ENCODE measurements around the gene DIAPH3.
"Not testable (repeated sequence)": the region's sequence is repeated elsewhere in the genome, so short reads cannot be mapped to it uniquely, and the experiment has no call there.

Gene DIAPH3

GRCh38 chr13:60062502-60062901 is 101.2 kb downstream of the DIAPH3 start:
- Histone ChIP-seq H3K79me1 (ENCODE audit: low read depth, low read length) (no peaks in the 10 kb centered on the region), H2AFZ (ENCODE audit: low read length) (no peak overlapping the region), H4K8ac (ENCODE audit: low read depth, low read length) (no peak overlapping the region), H3K9me3 (replicated peaks in 1 of 2; ENCODE audit: control insufficient read depth in 2 of 2, insufficient read depth in 1 of 2, low read depth in 1 of 2, low read length in 2 of 2) (peaks cover 0 to 9% of the 10 kb centered on the region in 2 donors), H3K27ac (replicated peaks; ENCODE audit: low read length) (no peak overlapping the region), H3K9ac (ENCODE audit: low read depth, low read length, poor library complexity) (no peak overlapping the region), H2BK12ac (ENCODE audit: low read length) (no peak overlapping the region), H4K91ac (ENCODE audit: low read depth, low read length, poor library complexity) (no peak overlapping the region), H3K4me1 (ENCODE audit: control insufficient read depth in 2 of 2, insufficient read depth in 1 of 2, low read depth in 1 of 2, low read length in 2 of 2) (no peaks in the 10 kb centered on the region), H3K18ac (ENCODE audit: low read length) (no peak overlapping the region), H2BK120ac (ENCODE audit: low read depth, low read length) (no peak overlapping the region), H3K27me3 (ENCODE audit: control insufficient read depth in 3 of 3, insufficient read depth in 3 of 3, low read depth in 1 of 3, low read length in 3 of 3) (no peaks in the 10 kb centered on the region), H3K23ac (ENCODE audit: low read depth, low read length, poor library complexity) (no peak overlapping the region), H3K36me3 (replicated peaks in 1 of 2; ENCODE audit: control insufficient read depth in 2 of 2, insufficient read depth in 2 of 2, low read length in 2 of 2) (no peaks in the 10 kb centered on the region), H3K4me2 (ENCODE audit: insufficient read depth, low read length, poor library complexity, severe bottlenecking) (no peak overlapping the region), H3K14ac (ENCODE audit: low read length) (no peak overlapping the region), H3K4ac (ENCODE audit: low read length) (no peak overlapping the region), H2BK15ac (ENCODE audit: low read length) (no peak overlapping the region), H3K4me3 (ENCODE audit: low read length in 2 of 2) (no peak overlapping the region), H2AK5ac (ENCODE audit: low read depth, low read length) (no peak overlapping the region), H2BK5ac (ENCODE audit: low read length) (no peak overlapping the region)
- DNase-seq (ENCODE audit: low spot score): no peak
- no CpG with 5 or more reads among the region's 2 CpGs for WGBS, 2 donors (ENCODE audit: extremely low coverage in 2 of 2, insufficient read length in 2 of 2, insufficient replicate concordance in 1 of 2)

GRCh38 chr13:60061737-60062136 is 102.0 kb downstream of the DIAPH3 start:
- Histone ChIP-seq H2BK120ac (ENCODE audit: low read depth, low read length) (no peak overlapping the region), H3K23ac (ENCODE audit: low read depth, low read length, poor library complexity) (no peak overlapping the region), H3K79me1 (ENCODE audit: low read depth, low read length) (no peaks in the 10 kb centered on the region), H2AK5ac (ENCODE audit: low read depth, low read length) (no peak overlapping the region), H3K18ac (ENCODE audit: low read length) (no peak overlapping the region), H2AFZ (ENCODE audit: low read length) (no peak overlapping the region), H3K36me3 (replicated peaks in 1 of 2; ENCODE audit: control insufficient read depth in 2 of 2, insufficient read depth in 2 of 2, low read length in 2 of 2) (no peaks in the 10 kb centered on the region), H3K27ac (replicated peaks; ENCODE audit: low read length) (no peak overlapping the region), H4K91ac (ENCODE audit: low read depth, low read length, poor library complexity) (no peak overlapping the region), H3K14ac (ENCODE audit: low read length) (no peak overlapping the region), H3K4me2 (ENCODE audit: insufficient read depth, low read length, poor library complexity, severe bottlenecking) (no peak overlapping the region), H2BK15ac (ENCODE audit: low read length) (no peak overlapping the region), H3K27me3 (ENCODE audit: control insufficient read depth in 3 of 3, insufficient read depth in 3 of 3, low read depth in 1 of 3, low read length in 3 of 3) (no peaks in the 10 kb centered on the region), H2BK12ac (ENCODE audit: low read length) (no peak overlapping the region), H3K4me3 (ENCODE audit: low read length in 2 of 2) (no peak overlapping the region), H3K4ac (ENCODE audit: low read length) (no peak overlapping the region), H4K8ac (ENCODE audit: low read depth, low read length) (no peak overlapping the region), H2BK5ac (ENCODE audit: low read length) (no peak overlapping the region), H3K9me3 (replicated peaks in 1 of 2; ENCODE audit: control insufficient read depth in 2 of 2, insufficient read depth in 1 of 2, low read depth in 1 of 2, low read length in 2 of 2) (peaks cover 0 to 11% of the 10 kb centered on the region in 2 donors), H3K9ac (ENCODE audit: low read depth, low read length, poor library complexity) (no peak overlapping the region), H3K4me1 (ENCODE audit: control insufficient read depth in 2 of 2, insufficient read depth in 1 of 2, low read depth in 1 of 2, low read length in 2 of 2) (no peaks in the 10 kb centered on the region)
- whole genome bisulfite sequencing, 2 donors (ENCODE audit: extremely low coverage in 2 of 2, insufficient read length in 2 of 2, insufficient replicate concordance in 1 of 2): 100% methylated on average over 1 of the region's 3 CpGs; no CpG with 5 or more reads in 1 of the 2 donors
- no peak for DNase-seq (ENCODE audit: low spot score)

GRCh38 chr13:60051754-60052285 is 111.9 kb downstream of the DIAPH3 start:
- no peak overlapping the region for H2AK5ac ChIP-seq (ENCODE audit: low read depth, low read length)

GRCh38 chr13:60048353-60048752 is 115.4 kb downstream of the DIAPH3 start:
- H2AK5ac ChIP-seq (ENCODE audit: low read depth, low read length); H3K23ac ChIP-seq (ENCODE audit: low read depth, low read length, poor library complexity); H3K4ac ChIP-seq (ENCODE audit: low read length); H3K4me1 ChIP-seq (ENCODE audit: control insufficient read depth in 2 of 2, insufficient read depth in 1 of 2, low read depth in 1 of 2, low read length in 2 of 2); H4K91ac ChIP-seq (ENCODE audit: low read depth, low read length, poor library complexity); H3K4me3 ChIP-seq (ENCODE audit: low read length in 2 of 2); H2BK120ac ChIP-seq (ENCODE audit: low read depth, low read length); H3K18ac ChIP-seq (ENCODE audit: low read length); H3K79me1 ChIP-seq (ENCODE audit: low read depth, low read length); H3K27ac ChIP-seq (replicated peaks; ENCODE audit: low read length); H3K4me2 ChIP-seq (ENCODE audit: insufficient read depth, low read length, poor library complexity, severe bottlenecking); H2BK5ac ChIP-seq (ENCODE audit: low read length); DNase-seq (ENCODE audit: low spot score); H4K8ac ChIP-seq (ENCODE audit: low read depth, low read length); H3K9ac ChIP-seq (ENCODE audit: low read depth, low read length, poor library complexity); H3K14ac ChIP-seq (ENCODE audit: low read length); H2BK15ac ChIP-seq (ENCODE audit: low read length); H3K27me3 ChIP-seq (ENCODE audit: control insufficient read depth in 3 of 3, insufficient read depth in 3 of 3, low read depth in 1 of 3, low read length in 3 of 3); H3K36me3 ChIP-seq (replicated peaks in 1 of 2; ENCODE audit: control insufficient read depth in 2 of 2, insufficient read depth in 2 of 2, low read length in 2 of 2); H3K9me3 ChIP-seq (replicated peaks in 1 of 2; ENCODE audit: control insufficient read depth in 2 of 2, insufficient read depth in 1 of 2, low read depth in 1 of 2, low read length in 2 of 2); H2BK12ac ChIP-seq (ENCODE audit: low read length): not testable (repeated sequence)
- H2AFZ ChIP-seq (ENCODE audit: low read length): peak overlapping the region; percentile 48

More at GRCh38 chr13:60051754-60052285, 111.9 kb downstream of the DIAPH3 start:
- H3K36me3 ChIP-seq (replicated peaks in 1 of 2; ENCODE audit: control insufficient read depth in 2 of 2, insufficient read depth in 2 of 2, low read length in 2 of 2): no peaks in the 10 kb centered on the region
- H3K4me2 ChIP-seq (ENCODE audit: insufficient read depth, low read length, poor library complexity, severe bottlenecking): no peak overlapping the region
- no peak overlapping the region for H3K23ac ChIP-seq (ENCODE audit: low read depth, low read length, poor library complexity)
- H3K4me1 ChIP-seq (ENCODE audit: control insufficient read depth in 2 of 2, insufficient read depth in 1 of 2, low read depth in 1 of 2, low read length in 2 of 2): no peaks in the 10 kb centered on the region
- H4K8ac ChIP-seq (ENCODE audit: low read depth, low read length): no peak overlapping the region
- WGBS, 2 donors (ENCODE audit: extremely low coverage in 2 of 2, insufficient read length in 2 of 2, insufficient replicate concordance in 1 of 2): no CpG with 5 or more reads among the region's 3 CpGs
- no peak overlapping the region for H2BK120ac ChIP-seq (ENCODE audit: low read depth, low read length)
- no peak overlapping the region for H2BK15ac ChIP-seq (ENCODE audit: low read length)
- no peaks in the 10 kb centered on the region for H3K9me3 ChIP-seq (replicated peaks in 1 of 2; ENCODE audit: control insufficient read depth in 2 of 2, insufficient read depth in 1 of 2, low read depth in 1 of 2, low read length in 2 of 2)
- no peak overlapping the region for H3K18ac ChIP-seq (ENCODE audit: low read length)
- no peak overlapping the region for H3K14ac ChIP-seq (ENCODE audit: low read length)
- H3K4ac ChIP-seq (ENCODE audit: low read length): no peak overlapping the region
- H4K91ac ChIP-seq (ENCODE audit: low read depth, low read length, poor library complexity): no peak overlapping the region
- no peaks in the 10 kb centered on the region for H3K27me3 ChIP-seq (ENCODE audit: control insufficient read depth in 3 of 3, insufficient read depth in 3 of 3, low read depth in 1 of 3, low read length in 3 of 3)
- no peaks in the 10 kb centered on the region for H3K79me1 ChIP-seq (ENCODE audit: low read depth, low read length)
- no peak overlapping the region for H2AFZ ChIP-seq (ENCODE audit: low read length)
- H3K4me3 ChIP-seq (ENCODE audit: low read length in 2 of 2): no peak overlapping the region
- H2BK12ac ChIP-seq (ENCODE audit: low read length): no peak overlapping the region
- DNase-seq (ENCODE audit: low spot score): no peak
- H3K9ac ChIP-seq (ENCODE audit: low read depth, low read length, poor library complexity): no peak overlapping the region
- no peak overlapping the region for H2BK5ac ChIP-seq (ENCODE audit: low read length)
- H3K27ac ChIP-seq (replicated peaks; ENCODE audit: low read length): no peak overlapping the region
